GM21390 (cell line): ENCODE measurements around the gene PDCD4.
"Not testable (repeated sequence)": the region's sequence is repeated elsewhere in the genome, so short reads cannot be mapped to it uniquely, and the experiment has no call there.

ENCODE experiments used
- ATAC-seq: cut with Tn5 transposase; IDR thresholded peaks from one replicate; pipeline ENCODE4 v1.9.1; 2021; ENCODE audit not compliant: unreplicated experiment

The PDCD4 gene

GRCh38 chr10:110880012-110880411, 8.3 kb downstream of the PDCD4 start:
- no peak for ATAC-seq

- no peak for ATAC-seq
These were observed 9.5 kb downstream of the PDCD4 start for GRCh38 chr10:110881247-110881646.

GRCh38 chr10:110881905-110882304, 10.2 kb downstream of the PDCD4 start:
- no peak for ATAC-seq

- no peak for ATAC-seq
These were observed 12.2 kb downstream of the PDCD4 start for GRCh38 chr10:110883924-110884323.

- no peak for ATAC-seq
These were observed 14.4 kb downstream of the PDCD4 start for GRCh38 chr10:110885932-110886674.

- ATAC-seq: no peak
These were observed 15.8 kb downstream of the PDCD4 start for GRCh38 chr10:110887560-110887959.

GRCh38 chr10:110892602-110893288, 21.0 kb downstream of the PDCD4 start:
- no peak for ATAC-seq

GRCh38 chr10:110893559-110894179, 21.9 kb downstream of the PDCD4 start:
- peak; percentile 68 for ATAC-seq

GRCh38 chr10:110897184-110897583, 25.5 kb downstream of the PDCD4 start:
- no peak for ATAC-seq

- no peak for ATAC-seq
These were observed 26.7 kb downstream of the PDCD4 start for GRCh38 chr10:110898391-110898790.

- no peak for ATAC-seq
These were observed 29.3 kb downstream of the PDCD4 start for GRCh38 chr10:110900983-110901382.

GRCh38 chr10:110901954-110902819, 30.5 kb downstream of the PDCD4 start:
- no peak for ATAC-seq

- peak; percentile 61 for ATAC-seq
These were observed 31.9 kb downstream of the PDCD4 start for GRCh38 chr10:110903280-110904278.

- no peak for ATAC-seq
These were observed 38.4 kb downstream of the PDCD4 start for GRCh38 chr10:110910138-110910537.

- no peak for ATAC-seq
These were observed 40.6 kb downstream of the PDCD4 start for GRCh38 chr10:110912374-110912773.

GRCh38 chr10:110914431-110914830, 42.7 kb downstream of the PDCD4 start:
- no peak for ATAC-seq

GRCh38 chr10:110915035-110915434, 43.3 kb downstream of the PDCD4 start:
- ATAC-seq: no peak

- ATAC-seq: not testable (repeated sequence)
These were observed 43.9 kb downstream of the PDCD4 start for GRCh38 chr10:110915600-110915999.

- no peak for ATAC-seq
These were observed 45.0 kb downstream of the PDCD4 start for GRCh38 chr10:110916554-110917346.
